Ovary (tissue), 9 donors: Measurements from ENCODE around the gene SEL1L3. TPM values are rescaled to one million over a fixed set of nuclear protein-coding genes. Genes with fewer than 3 reads are reported as not detected.

Experiments
- DNase-seq, 5 donors: peaks; one replicate each; pipeline ENCODE4 v3.0.0-alpha.2; 2019 to 2020
- H3K27ac ChIP-seq, 2 donors: fragments of 200-600 bp; one replicate each; pipeline versions ENCODE4 v1.5.1 to v1.8.0; 2019 to 2022
- H3K27me3 ChIP-seq: fragments of 200-600 bp; one replicate; pipeline ENCODE4 v1.8.0; 2022
- H3K36me3 ChIP-seq: fragments of 200-600 bp; sonication (generic); one replicate; pipeline ENCODE4 v1.5.1; 2019
- H3K4me1 ChIP-seq: one replicate; pipeline ENCODE4 v1.8.1; 2013; ENCODE audit warnings: mild to moderate bottlenecking, moderate library complexity; ENCODE audit not compliant: insufficient read depth
- H3K4me3 ChIP-seq: fragments of 200-600 bp; sonication (generic); one replicate; pipeline ENCODE4 v1.5.1; 2017
- H3K9me3 ChIP-seq, 2 donors: fragments of 200-600 bp in 1 of 2; sonication (generic) in 1 of 2; one replicate each; pipeline versions ENCODE4 v1.5.1 to v1.8.1; 2013 to 2019; ENCODE audit warnings: mild to moderate bottlenecking in 1 of 2, moderate library complexity in 1 of 2
- CTCF ChIP-seq, 3 donors: fragments of 450-650 bp in 2 of 3; fragments of 200-600 bp in 1 of 3; IDR thresholded peaks; one replicate each; pipeline versions ENCODE4 v1.5.1 to v1.8.0; 2016 to 2022; ENCODE audit warnings: antibody characterized with exemption in 3 of 3, mild to moderate bottlenecking in 1 of 3
- EP300 ChIP-seq: sonication (generic); formaldehyde crosslinking; IDR thresholded peaks from one replicate; pipeline ENCODE4 v1.6.1; 2017; ENCODE audit warnings: antibody characterized with exemption
- POLR2A ChIP-seq: fragments of 450-650 bp; IDR thresholded peaks from one replicate; pipeline ENCODE4 v1.6.1; 2017; ENCODE audit warnings: antibody characterized with exemption, mild to moderate bottlenecking, moderate library complexity
- WGBS, 3 donors: extraction: QIAGEN DNeasy Blood & Tissue Kit in 1 of 3; methylation state at CpG; one replicate each; pipeline versions ENCODE4 v1.1.5 to v1.1.7; 2013 to 2017; 5-methylcytosine and 5-hydroxymethylcytosine counted together
- intact Hi-C, 4 donors: fragments of 100-400 bp; cut with DNase I; formaldehyde crosslinking; loops; one replicate each; pipeline versions ENCODE4 v1.11.0 to v1.15.1; 2022 to 2023
- polyA plus RNA-seq, 2 donors: library from polyadenylated mRNA; stranded (reverse); fragments of 200-250 nt in 1 of 2; fragments of 350-450 nt in 1 of 2; fragmentation: Illumina TruSeq in 1 of 2; extraction: RNeasy Lipid Tissue Mini Kit (QIAGEN cat#74804) in 1 of 2; gene quantifications; one replicate each; pipeline ENCODE4 v1.2.3, GENCODE V29; 2013 to 2014
- total RNA-seq, 7 donors: library from RNA; depleted of rRNA in 2 of 7; stranded (reverse); fragments of >200 nt in 2 of 7; fragmentation: NEBNext Ultra II Directional in 3 of 7; extraction: Animal tissue kit (Norgen Biotek cat#: 25700) in 3 of 7; gene quantifications; one replicate each; pipeline versions ENCODE4 v1.1.0 to v1.2.4, GENCODE V29; 2016 to 2023
- donor health status: DM: no; HTN: no; CAD: no; lungs with moderate emphysema.
- donor health status: DM: no; HTN: no; CAD: no.
- donor health status: Bipolar disorder and iron deficiency.
- donor health status: DM: yes; HTN: yes; CAD: no.
- donor health status: DM: no; HTN: no; CAD: no.
- donor health status: DM: yes; HTN: yes; CAD: no.

Gene SEL1L3
- total and polyA plus RNA-seq, 9 donors = 4.4 to 27.7 (median 8.3) TPM

- no peaks in the 10 kb centered on the region for H3K4me1 ChIP-seq
- H3K36me3 ChIP-seq = no peaks in the 10 kb centered on the region
- no peak for DNase-seq
- H3K27me3 ChIP-seq = no peaks in the 10 kb centered on the region
- intact Hi-C loops = no loop called here
- no peak overlapping the region for H3K4me3 ChIP-seq
- WGBS, 3 donors = 53 to 69% (median 66%) methylated on average over 5 of the region's 5 CpGs
- TF ChIP-seq POLR2A (no peak), CTCF (IDR thresholded peaks at IDR 0.05) (no peak), EP300 (no peak)
- no peaks in the 10 kb centered on the region for H3K9me3 ChIP-seq
- no peak overlapping the region for H3K27ac ChIP-seq
Observed at GRCh38 chr4:25842229-25842845, 20.5 kb downstream of the SEL1L3 start.

DNA sequence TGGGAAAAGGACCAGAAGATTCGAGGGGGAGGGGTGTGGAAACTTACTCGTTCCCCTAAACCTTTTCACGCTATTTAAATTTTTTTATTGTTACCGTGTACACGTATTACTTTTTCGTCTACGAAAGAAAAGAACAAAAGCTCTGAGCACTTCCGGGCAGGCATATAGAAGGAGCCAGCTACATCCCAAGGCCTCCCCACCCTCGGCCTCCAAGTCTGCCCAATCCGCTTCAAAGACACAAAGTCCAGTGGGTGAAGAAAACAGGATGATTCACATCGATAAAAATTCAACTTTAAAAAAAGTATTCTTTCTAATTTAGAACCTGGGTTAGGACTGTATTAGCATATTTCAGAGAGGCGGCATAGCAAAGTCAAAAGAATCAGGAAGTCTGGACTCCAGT, 23.1 kb downstream of the SEL1L3 start:
- no peak for DNase-seq
- no peaks in the 10 kb centered on the region for H3K4me1 ChIP-seq
- no peak overlapping the region for H3K27ac ChIP-seq
- TF ChIP-seq POLR2A = no peak
- TF ChIP-seq EP300 = no peak
- no peak for TF ChIP-seq CTCF (IDR thresholded peaks at IDR 0.05)
- no peaks in the 10 kb centered on the region for H3K27me3 ChIP-seq
- no peaks in the 10 kb centered on the region for H3K9me3 ChIP-seq
- H3K4me3 ChIP-seq = no peak overlapping the region
- intact Hi-C loops = no loop called here
- WGBS, 3 donors = 86 to 90% (median 89%) methylated on average over 12 of the region's 12 CpGs
- no peaks in the 10 kb centered on the region for H3K36me3 ChIP-seq

- no peak for DNase-seq
- WGBS, 3 donors = 72 to 78% (median 78%) methylated on average over 8 of the region's 8 CpGs
- no peak for TF ChIP-seq CTCF (IDR thresholded peaks at IDR 0.05)
- H3K36me3 ChIP-seq = no peaks in the 10 kb centered on the region
- no peaks in the 10 kb centered on the region for H3K27me3 ChIP-seq
- H3K27ac ChIP-seq = no peak overlapping the region
- no peak overlapping the region for H3K4me3 ChIP-seq
- no peaks in the 10 kb centered on the region for H3K4me1 ChIP-seq
- intact Hi-C loops = no loop called here
- no peaks in the 10 kb centered on the region for H3K9me3 ChIP-seq
Observed at GRCh38 chr4:25839233-25839632, 23.6 kb downstream of the SEL1L3 start.

- no peaks in the 10 kb centered on the region for H3K4me1 ChIP-seq
- H3K27me3 ChIP-seq = no peaks in the 10 kb centered on the region
- H3K27ac ChIP-seq = no peak overlapping the region
- intact Hi-C loops = no loop called here
- no peak for TF ChIP-seq POLR2A
- no peak for TF ChIP-seq EP300
- no peak for TF ChIP-seq CTCF (IDR thresholded peaks at IDR 0.05)
- H3K9me3 ChIP-seq = no peaks in the 10 kb centered on the region
- DNase-seq = no peak
- no peak overlapping the region for H3K4me3 ChIP-seq
- 51 to 58% (median 53%) methylated on average over 8 of the region's 8 CpGs for WGBS, 3 donors
- no peaks in the 10 kb centered on the region for H3K36me3 ChIP-seq
Observed at GRCh38 chr4:25838526-25838925, 24.3 kb downstream of the SEL1L3 start.
